ENCODE results near the gene INHA. TPM values are rescaled to one million over a fixed set of nuclear protein-coding genes. Genes with fewer than 3 reads are reported as not detected.

INHA gene
- 1 to 10 TPM in 1 of 4 donors, under 1 TPM in 2, not detected in 1; 0.58 to 1.4 (median 0.84) TPM for total RNA-seq

DNA sequence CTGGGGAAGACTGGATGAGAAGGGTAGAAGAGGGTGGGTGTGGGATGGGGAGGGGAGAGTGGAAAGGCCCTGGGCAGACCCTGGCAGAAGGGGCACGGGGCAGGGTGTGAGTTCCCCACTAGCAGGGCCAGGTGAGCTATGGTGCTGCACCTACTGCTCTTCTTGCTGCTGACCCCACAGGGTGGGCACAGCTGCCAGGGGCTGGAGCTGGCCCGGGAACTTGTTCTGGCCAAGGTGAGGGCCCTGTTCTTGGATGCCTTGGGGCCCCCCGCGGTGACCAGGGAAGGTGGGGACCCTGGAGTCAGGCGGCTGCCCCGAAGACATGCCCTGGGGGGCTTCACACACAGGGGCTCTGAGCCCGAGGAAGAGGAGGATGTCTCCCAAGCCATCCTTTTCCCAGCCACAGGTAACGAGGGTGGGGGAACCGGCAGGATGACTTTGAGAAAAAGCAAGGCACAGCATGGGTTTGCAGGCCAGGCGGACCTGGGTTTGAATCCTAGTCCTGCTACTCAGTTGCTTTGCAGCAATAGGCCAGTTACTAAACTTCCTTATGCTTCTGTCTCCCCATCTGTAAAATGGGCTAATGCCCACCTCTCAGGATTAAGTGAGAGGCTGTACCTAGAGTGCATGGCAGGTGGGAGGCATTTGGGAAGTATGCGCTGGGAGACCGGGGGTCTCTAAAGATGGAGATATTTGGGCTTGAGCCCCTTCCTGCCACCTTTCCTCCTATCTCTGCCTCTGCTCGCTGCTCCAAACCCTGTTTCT is at the start of gene INHA:
Gene INHA (plus strand): TSS at position 74 of the 765 bp plus-strand sequence. CDS start 65 bp downstream, at position 139.
- 73 to 76% methylated on average over 11 to 13 of the region's 13 CpGs for WGBS, 2 donors
- intact Hi-C loops (cut with DNase I; ENCODE audit: low total_unique reads) = no loop called here
- no peak for TF ChIP-seq POLR2A (IDR thresholded peaks at IDR 0.05)
- TF ChIP-seq, protein P1, sequence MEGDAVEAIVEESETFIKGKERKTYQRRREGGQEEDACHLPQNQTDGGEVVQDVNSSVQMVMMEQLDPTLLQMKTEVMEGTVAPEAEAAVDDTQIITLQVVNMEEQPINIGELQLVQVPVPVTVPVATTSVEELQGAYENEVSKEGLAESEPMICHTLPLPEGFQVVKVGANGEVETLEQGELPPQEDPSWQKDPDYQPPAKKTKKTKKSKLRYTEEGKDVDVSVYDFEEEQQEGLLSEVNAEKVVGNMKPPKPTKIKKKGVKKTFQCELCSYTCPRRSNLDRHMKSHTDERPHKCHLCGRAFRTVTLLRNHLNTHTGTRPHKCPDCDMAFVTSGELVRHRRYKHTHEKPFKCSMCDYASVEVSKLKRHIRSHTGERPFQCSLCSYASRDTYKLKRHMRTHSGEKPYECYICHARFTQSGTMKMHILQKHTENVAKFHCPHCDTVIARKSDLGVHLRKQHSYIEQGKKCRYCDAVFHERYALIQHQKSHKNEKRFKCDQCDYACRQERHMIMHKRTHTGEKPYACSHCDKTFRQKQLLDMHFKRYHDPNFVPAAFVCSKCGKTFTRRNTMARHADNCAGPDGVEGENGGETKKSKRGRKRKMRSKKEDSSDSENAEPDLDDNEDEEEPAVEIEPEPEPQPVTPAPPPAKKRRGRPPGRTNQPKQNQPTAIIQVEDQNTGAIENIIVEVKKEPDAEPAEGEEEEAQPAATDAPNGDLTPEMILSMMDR (IDR thresholded peaks at IDR 0.05) = no peak
- H3K4me3 ChIP-seq (ENCODE audit: low read depth, poor library complexity, severe bottlenecking) = peak within 1 kb of the TSS; percentile 59
- DNase-seq (ENCODE audit: low spot score in 2 of 2) = no peak

DNA sequence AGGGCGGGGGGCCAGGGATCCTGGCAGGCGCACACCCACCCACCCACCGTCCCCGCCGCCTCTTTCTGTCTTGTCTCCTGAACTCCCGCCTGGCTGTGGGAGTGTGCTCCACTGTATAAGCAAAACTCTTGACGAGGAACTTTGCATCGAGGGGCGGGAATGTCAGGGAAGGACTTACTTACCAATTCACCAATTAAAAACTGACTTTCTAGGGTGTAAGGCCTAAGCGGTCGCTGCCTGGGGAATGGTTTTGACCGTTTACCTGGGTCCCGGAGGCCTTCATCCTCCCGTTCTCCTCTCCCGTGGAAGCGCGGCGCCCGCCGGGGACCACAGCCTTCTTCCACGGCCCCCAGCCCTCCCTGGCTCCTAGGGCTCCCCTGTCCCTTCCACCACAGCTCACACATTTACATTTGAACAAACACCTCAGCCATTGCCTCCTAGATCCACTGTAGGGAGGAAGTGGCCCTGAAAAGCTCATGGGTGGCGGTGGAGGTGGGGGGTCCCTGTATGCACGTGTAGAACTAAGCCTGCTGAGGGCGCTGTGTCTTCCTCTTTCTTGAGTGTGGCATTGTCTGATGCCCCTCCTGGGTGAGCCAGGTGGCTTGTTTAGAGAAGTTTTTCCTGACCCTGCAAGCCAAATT is 49.0 kb upstream of the INHA start:
- no peak for DNase-seq (ENCODE audit: low spot score in 2 of 2)
- 35 to 36% methylated on average over 24 of the region's 24 CpGs for WGBS, 2 donors
- TF ChIP-seq POLR2A (IDR thresholded peaks at IDR 0.05) = no peak
- no peak overlapping the region for H3K4me3 ChIP-seq (ENCODE audit: low read depth, poor library complexity, severe bottlenecking)
- intact Hi-C loops (cut with DNase I; ENCODE audit: low total_unique reads) = no loop called here

DNA sequence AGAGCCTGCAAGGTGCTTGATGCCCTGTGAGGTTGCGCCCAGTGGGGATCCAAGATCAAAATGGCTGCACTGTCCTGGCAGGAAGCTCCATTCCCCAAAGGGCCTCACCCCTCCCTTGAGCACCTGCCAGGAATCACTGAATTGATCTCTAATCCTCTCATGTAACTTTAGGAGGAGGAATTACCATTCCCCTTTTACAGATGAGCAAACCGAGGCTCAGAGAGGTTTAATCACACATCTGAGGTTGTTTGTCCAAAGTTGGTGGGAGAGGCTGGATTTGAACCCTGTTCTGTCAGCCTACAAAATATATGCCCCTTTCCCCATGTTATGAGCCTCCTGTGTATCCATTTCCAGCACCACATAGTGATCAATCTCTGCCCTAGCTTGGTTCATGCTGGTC is 47.3 kb upstream of the INHA start:
- no peak for TF ChIP-seq POLR2A (IDR thresholded peaks at IDR 0.05)
- TF ChIP-seq, protein P1 (IDR thresholded peaks at IDR 0.05) = no peak
- no peak overlapping the region for H3K4me3 ChIP-seq (ENCODE audit: low read depth, poor library complexity, severe bottlenecking)
- WGBS, 2 donors = 90 to 97% methylated on average over 2 of the region's 2 CpGs
- no peak for DNase-seq (ENCODE audit: low spot score in 2 of 2)
- intact Hi-C loops (cut with DNase I; ENCODE audit: low total_unique reads) = no loop called here

GRCh38 chr2:219525533-219526232 is 46.4 kb upstream of the INHA start:
- 65 to 68% methylated on average over 9 of the region's 9 CpGs for WGBS, 2 donors
- intact Hi-C loops (cut with DNase I; ENCODE audit: low total_unique reads) = no loop called here
- no peak for DNase-seq (ENCODE audit: low spot score in 2 of 2)
- TF ChIP-seq, protein P1 (IDR thresholded peaks at IDR 0.05) = no peak
- no peak for TF ChIP-seq POLR2A (IDR thresholded peaks at IDR 0.05)
- no peak overlapping the region for H3K4me3 ChIP-seq (ENCODE audit: low read depth, poor library complexity, severe bottlenecking)

DNA sequence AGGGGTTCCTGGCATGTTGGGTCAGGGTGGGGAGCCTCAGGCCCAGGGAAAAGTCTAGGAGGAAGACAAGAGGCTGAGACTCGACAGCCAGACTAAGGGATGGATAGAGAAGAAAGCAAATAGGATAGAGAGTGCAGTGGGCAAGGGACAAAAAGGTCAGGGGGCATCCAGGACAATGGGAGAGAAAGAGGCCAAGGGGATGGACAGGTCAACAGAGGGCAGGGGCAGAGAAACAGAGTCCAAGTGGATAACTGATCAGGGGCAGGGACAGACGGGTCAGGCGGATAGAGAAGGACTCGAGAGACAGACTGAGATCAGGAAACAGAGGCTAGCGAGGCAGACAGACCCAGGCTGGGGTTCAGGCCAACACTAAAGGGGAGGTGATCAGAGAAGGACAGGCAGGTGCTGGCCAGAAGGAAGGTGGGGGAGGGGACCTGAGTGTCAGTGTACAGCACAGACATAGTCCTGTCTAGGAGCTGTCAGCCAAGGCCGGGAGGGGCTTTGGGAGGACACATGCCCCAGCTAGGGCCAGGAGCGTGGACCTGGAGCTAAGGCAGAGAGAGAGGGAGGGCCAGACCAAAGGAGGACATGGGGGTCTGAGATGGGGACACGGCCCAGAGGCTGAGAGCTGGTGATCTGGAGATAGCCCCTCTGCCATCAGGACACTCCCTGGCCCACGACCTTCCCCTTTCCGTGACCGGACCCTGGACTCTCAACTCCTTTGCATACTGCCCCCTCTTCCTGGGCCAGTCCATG is 45.6 kb upstream of the INHA start:
- whole genome bisulfite sequencing, 2 donors = 57 to 72% methylated on average over 10 to 11 of the region's 11 CpGs
- no peak overlapping the region for H3K4me3 ChIP-seq (ENCODE audit: low read depth, poor library complexity, severe bottlenecking)
- intact Hi-C loops (cut with DNase I; ENCODE audit: low total_unique reads) = no loop called here
- no peak for TF ChIP-seq POLR2A (IDR thresholded peaks at IDR 0.05)
- TF ChIP-seq, protein P1 (IDR thresholded peaks at IDR 0.05) = no peak
- DNase-seq (ENCODE audit: low spot score in 2 of 2) = no peak

All from lower leg skin (tissue), 4 donors.